Measurements from ENCODE around the gene RXRG. TPM values are rescaled to one million over a fixed set of nuclear protein-coding genes. Genes with fewer than 3 reads are reported as not detected.

Gene RXRG
- total RNA-seq, 1 experiment from 2014 or later, result not detected

DNA sequence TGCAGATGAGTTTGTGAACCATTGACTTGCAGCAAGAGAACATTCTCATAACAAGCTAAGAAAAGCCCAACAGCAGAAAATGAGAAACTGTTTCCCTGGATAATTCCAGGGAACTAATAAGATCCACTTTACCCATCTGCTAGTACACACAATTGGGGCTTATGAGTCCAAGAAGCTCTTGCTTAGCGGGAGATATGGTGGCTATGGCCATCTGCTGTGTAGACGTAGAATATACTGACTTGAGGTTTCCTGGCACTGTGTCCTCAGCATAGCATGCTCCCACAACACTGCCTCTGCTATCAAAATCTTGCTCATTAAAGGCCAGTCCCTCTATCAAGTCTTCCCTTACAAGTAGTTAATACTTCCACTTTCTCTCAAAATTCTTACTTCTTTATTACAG is 6.8 kb upstream of the RXRG start:
- DNase-seq (ENCODE audit: low spot score), result no peak

DNA sequence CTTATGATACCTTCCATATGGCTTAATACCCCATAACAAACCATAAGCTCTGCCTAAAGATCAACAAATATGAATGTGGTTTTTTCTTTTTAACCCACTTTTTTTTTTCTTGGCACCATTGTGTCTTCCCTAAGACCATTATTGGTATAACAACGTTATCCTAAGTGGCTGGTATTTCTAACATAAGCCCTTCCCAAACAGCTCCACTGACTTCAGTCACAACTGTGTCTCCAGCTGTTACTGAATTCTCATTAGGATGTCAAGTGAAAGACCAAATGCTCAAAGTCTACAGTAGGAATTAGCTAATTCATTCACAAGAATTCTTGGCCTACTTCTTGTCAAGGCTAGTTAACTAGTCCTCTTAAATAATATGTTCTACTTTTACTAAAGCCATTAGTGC is 4.2 kb upstream of the RXRG start:
- DNase-seq (ENCODE audit: low spot score), result no peak

DNA sequence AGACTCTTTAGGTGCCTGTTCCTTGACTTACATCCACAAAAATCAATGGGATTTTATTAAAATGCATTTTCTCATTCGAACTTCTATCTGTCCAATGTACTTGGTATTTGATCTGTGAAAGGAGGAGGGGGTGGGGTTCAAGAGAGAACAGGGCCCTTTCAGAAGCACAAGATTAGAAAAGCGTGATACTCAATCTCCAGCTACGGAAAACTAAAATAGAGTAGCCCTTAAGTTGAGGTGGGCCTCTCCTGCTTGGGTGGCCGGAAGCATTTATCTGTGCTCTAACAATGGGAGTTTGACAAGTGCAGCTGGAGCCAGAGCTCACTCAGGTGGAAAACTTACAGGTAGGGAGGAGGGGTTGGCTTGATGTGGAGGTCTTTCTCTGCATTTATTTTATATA is 462 bp upstream of the RXRG start:
- DNase-seq (ENCODE audit: low spot score), result no peak

DNA sequence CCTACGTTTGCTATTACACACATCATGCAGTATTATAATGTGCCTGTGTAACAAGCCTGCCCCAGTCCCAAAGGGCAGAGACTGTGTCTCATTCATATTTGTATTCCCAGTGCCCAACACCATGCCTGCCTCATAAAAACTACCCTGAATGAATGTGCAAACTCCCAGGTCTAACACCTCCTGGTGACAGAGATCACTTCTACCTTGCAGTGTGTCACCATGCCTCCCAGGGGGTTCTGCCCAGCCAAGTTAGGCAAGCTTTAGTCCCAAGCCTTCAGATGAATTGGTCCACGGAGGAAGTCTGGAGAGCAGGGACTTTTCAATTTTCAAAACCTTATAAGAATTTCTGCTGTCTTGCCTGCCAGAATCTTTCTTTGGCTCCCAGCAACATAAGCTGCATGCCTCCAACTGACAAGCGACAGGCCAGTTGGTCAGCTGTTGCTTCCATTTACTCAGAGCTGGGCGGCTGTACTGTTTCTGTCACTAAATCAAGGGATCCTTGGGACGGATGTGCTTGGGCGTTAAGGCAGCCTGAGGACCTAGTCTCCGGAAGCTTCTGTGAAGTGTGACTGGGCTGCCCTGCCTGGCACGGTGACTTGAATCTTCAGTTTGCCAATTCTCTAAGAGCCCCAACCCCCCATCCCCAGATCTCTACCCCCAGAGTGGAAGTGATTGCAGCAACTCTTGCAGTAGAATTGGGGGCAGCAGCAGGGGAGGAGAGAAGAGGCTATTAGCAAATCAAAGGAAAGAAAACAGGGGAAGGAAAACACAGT is 1.2 kb downstream of the RXRG start:
- DNase-seq (ENCODE audit: low spot score), result no peak

DNA sequence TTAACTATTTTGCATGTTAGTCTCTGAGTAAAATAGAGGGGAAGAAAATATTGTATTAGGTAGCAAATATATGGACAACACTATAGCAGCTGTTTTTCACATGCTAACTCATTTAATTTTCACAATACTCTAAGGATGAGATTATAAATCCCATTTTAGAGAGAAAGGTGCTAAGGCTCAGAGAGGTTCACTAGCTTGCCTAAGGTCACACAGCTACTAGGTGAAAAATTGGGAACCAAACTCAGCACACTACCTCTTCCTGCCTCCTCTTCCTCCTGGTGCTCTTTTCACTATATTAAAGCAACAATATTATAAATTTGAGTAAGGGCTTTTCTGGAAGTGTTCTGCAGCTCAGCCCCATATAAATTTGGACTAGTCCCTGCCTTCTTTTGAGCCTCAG is 2.3 kb downstream of the RXRG start:
- no peak for DNase-seq (ENCODE audit: low spot score)

DNA sequence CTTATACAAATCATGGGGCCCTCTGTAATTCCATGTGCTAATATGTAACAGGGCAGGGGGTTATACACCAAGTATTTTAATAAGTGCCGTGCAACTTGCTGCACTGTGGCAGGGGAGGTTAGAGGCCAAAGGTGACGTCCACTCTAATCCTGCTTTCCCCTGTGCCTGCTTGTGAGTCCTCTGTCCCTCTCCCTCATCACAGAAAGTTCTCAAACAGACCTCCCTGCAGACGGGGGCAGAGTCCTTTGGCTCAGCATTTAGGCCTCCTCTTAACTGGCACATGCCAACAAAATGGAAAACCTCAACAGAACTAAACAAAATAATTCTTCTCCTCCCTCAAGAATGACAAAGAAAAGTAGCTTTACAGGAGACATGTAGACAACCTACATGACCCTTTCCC is 2.9 kb downstream of the RXRG start:
- no peak for DNase-seq (ENCODE audit: low spot score)

DNA sequence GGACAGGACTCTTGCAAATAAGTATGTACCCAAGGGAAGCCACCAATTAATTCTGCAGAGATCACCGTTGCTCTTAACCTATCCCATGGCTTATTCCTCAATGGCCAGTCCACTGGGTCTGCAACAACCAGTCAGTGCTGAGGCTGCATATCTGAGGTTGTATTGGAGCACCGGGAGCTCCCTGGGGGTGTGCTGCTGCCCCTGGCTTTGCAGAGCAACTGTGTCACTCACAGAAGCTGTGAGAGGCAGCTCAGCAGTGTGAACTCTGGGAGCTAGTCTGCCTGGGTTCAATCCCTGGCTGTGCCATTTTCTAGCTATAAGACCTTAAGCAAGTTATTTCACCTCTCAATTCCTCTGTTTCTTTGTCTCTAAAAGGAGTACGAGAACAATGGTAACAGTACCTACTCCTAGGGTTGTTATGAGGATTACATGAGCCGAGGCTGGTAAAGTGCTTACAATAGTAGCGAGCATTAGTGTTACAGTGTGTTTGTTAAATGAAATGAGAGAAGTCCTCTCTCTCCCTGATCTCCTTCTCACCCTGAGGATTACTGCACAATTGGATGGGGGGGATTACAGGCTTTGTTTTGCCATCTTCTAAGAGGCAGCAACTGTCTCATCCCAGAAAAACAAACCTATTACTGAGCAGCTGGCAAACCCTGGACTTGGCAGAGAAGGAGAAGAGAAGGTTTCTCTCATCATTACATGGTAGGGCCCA is 3.6 kb downstream of the RXRG start:
- DNase-seq (ENCODE audit: low spot score), result no peak

DNA sequence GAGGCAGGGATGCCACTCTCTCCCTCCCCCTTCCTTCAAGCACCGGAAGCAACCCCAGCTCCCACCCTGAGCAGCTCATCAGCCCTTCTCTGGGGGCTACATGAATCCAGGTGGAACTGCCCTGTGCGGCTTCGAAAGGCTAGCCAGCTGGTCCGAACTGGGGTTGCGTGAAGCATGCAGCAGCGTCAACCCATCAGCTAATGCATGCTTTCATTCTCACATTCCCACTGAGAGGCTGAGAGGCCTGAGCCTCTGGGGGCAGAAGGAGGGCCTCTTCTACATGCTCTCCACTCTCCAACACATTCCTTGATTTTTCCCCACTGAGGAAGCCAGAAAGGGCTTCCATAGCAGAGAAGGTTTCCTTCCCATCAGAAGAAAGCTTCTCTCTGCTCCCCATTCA is 5.6 kb downstream of the RXRG start:
- DNase-seq (ENCODE audit: low spot score), result no peak

DNA sequence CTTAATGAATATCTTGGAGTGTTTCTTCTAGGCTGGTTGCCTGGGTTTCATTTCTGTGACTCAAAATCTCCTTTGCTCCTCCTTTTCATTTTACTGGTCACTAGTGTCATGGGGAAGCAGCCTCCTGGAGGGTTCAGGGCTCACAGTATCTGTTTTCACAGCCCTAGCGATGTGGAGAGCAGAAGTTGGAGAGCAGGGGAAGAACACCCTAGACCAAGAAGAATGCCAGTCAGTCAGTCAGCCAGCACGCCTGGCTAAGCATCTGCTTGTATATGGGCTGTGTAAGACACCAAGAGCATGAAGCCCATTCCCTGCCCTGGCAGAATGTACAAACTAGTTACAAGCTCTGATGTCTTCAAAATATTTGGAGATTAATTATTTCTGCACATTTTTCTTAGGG is 7.9 kb downstream of the RXRG start:
- DNase-seq (ENCODE audit: low spot score), result no peak

DNA sequence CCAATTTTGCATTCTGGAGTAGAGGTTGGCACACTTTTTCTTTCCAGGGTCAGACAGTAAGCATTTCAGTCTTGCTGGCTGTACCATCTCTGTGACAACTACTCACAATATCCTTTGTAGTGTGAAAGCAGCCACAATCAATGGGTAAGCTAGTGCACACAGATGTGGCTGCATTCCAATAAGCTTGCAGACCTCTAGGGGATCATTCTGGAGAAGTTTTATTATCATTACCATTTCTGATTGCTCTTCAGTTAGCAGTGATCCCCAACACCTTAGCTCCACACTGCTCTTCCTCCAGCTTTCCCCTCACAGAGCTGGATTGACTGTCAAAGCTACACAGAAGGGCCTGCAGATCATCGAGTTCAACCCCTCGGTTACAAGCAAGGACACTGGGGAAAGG is 9.1 kb downstream of the RXRG start:
- DNase-seq (ENCODE audit: low spot score), result no peak

DNA sequence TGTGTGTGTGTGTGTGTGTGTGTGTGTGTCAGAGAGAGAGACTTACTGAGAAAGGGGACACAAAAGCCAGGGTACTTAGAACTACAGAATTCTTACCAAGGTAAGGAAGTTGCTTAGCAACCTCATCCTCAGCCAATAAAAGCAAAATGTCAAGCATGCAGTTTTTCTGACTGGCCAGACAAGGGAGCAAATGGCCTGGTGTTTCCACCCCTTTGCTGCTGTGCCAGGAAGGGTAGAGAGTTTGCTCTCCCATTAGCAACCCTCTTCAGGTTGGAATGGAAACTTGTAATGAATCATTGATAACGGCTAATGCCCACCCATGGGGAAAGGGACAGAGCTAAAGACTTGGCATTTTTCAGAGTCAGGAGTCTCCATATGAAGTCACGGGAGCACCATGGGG is 10.6 kb downstream of the RXRG start:
- no peak for DNase-seq (ENCODE audit: low spot score)

DNA sequence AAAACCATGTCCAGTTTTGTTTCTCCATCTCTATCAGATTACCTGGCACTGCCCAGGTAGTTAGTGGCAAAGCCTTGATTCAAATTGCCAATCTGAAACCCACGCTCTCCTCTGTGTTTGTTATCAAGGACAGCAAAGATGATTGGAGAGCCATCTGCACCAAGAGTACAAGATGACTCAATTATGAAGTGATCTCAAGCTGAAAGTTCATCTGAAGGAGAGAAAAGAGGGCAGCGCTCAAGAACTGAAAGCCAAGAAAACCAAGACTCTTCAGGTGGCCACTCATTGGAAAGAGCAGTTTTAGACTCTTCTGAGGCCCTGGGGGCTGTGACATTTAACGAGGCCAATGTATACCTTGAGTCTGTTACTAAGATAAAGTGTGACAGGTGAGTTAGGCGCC is 13.8 kb downstream of the RXRG start:
- no peak for DNase-seq (ENCODE audit: low spot score)

DNA sequence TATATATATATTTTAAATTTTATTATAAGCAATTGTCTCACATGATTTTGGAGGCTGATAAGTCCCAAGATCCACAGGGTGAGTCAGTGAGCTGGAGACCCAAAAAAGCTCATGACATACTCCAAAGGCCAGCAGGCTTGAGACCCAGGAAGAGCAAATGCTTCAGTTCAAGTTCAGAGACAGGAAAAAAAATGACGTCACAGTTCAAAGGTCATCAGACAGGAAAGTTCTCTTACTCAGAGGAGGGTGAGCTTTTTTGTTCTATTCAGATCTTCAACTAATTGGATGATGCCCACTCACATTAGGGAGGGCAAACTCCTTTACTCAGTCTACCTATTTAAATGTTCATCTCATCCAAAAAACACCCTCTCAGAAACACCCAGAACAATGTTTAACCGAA is 18.2 kb downstream of the RXRG start:
- DNase-seq (ENCODE audit: low spot score), result peak; percentile 12

DNA sequence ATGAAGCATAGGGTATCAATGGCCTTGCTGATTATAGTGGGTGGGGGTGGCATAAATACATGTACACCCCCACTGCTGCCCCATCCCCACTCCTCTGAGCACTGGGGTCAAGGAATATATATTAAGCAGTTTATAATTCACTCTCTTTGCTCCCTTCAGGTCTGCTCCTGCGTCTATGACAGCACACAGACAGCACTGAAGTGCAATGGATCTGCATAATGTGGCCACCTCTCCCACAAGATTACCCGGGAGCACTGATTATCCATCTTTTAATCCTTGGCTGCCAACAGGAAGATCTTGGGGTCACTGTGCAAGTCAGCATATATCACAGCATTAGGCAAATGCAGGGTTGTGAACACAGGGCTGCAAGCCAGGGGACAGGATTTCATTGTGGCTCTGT is 19.3 kb downstream of the RXRG start:
- DNase-seq (ENCODE audit: low spot score), result no peak

DNA sequence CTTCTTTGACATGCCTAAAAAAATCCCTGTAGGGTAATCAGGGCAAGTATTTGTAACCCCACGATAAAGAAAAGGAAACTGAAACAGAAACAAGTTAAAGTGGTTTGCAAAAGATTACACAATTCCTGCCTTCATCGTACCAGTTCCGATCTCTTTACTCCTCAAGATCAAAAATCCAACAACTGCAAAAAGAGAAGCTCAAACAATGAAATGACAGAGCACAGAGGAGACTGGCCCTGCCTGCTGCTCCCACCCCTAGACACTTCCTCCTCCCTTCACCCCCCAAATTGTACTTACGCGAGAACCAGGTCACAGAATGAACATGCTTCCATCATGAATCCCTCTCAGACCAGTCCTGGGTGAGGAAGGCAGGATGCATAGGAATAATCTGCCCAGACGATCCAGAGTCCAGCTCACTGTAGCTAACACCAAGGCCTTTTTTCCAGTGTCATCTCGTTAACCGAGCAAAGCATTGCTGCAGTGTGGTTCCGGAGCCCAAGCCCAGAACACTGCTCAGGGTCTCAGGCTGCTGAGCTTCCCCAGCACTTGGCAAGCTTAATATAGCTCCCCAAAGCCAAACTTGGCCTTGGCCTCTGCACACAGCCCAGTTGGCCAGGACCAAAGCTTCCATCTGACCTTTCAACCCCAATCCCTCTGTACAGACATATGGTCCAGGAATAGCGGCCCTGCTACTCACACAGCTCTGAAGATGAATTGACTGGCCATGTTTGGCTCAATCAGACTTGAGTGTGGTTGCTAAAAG is 20.3 kb downstream of the RXRG start:
- no peak for DNase-seq (ENCODE audit: low spot score)

DNA sequence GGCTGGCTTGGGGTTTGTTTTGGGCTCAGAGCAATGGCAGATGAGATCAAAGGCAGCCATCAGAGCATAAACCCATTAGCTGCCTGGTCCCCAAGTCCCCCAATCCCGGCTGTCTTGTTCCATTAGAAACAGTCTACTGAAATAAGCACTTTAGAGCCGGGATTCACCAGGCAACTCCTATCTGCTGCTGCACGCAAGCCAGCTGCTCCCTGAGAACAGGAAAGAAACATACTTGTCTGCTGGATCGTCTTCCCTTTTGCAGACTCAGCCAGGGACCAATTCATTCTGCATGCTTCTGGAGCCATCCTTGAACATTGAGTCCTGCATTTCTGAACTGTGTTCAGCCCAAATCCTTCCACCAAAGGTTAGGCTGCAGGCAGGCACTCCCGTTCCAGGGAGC is 21.8 kb downstream of the RXRG start:
- DNase-seq (ENCODE audit: low spot score), result no peak

DNA sequence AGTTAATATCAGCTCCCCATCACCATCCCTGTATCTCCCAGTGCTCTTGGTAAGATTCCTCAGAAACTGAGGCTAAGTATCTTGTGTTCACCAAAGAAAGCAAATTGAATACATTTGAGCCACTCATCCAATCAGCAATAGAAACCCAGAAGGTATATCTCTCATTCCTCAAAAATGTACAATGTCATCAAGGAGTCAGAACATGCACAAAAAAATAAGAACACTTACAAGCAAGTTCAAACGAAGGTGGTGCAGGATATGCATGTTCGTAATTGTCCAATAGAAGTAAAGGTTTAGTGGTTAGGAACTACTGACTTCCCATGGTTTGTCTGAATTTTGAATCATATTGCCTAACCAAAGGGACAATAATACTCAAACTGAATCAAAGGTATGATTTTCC is 24.3 kb downstream of the RXRG start:
- no peak for DNase-seq (ENCODE audit: low spot score)

DNA sequence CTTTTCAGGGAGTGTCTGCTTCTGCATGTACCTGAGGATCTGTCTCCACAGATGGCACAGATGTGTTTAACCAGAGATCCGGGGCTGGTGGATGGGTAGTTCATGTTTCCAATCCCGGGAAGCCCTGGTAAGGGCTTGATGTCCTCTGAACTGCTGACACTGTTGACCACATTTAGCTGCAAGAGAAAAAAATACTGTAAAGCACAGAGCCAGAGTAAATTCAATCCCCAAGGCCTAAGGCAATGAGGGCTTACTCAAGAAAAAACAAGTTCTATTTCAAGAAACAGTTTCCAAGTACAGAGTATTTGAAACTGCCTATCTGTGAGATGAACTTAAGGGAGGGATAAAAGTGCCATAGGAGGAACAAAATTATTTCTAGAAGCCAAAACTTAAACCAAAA is 25.1 kb downstream of the RXRG start:
- DNase-seq (ENCODE audit: low spot score), result no peak

DNA sequence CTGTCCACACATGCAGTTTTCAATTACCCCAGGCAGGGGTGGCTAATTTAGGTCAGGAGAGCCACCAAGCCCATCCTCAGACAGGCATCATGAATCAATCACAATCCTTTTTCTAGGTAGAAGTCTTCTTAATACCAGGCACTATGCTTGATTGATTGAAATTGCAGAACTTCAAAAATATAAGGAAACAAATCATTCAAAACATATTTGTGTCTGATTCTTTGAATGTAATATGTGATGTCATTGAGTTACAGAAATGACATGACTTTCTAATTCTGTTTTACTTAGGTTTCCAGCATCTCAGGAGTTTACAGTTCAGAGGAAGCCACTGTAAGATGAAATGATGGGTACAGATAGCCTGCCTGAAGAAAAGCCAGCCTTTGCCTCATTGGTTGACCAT is 26.7 kb downstream of the RXRG start:
- DNase-seq (ENCODE audit: low spot score), result no peak

DNA sequence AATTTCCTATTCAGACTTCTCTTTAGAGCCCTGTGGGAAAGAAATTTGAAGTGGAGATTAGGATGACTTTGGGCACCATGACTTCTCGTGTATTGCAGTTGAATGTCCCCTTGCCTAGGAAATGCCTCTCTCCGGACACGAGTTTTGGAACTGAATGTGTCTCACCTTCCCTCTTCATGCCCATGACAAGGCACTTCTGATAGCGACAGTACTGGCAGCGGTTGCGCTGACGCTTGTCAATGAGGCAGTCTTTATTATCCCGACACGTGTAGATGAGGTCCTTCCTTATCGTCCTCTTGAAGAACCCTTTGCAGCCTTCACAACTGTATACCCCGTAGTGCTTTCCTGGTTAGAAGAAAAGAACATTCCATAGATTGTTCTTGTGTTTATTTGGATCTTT is 28.1 kb downstream of the RXRG start:
- no peak for DNase-seq (ENCODE audit: low spot score)

DNA sequence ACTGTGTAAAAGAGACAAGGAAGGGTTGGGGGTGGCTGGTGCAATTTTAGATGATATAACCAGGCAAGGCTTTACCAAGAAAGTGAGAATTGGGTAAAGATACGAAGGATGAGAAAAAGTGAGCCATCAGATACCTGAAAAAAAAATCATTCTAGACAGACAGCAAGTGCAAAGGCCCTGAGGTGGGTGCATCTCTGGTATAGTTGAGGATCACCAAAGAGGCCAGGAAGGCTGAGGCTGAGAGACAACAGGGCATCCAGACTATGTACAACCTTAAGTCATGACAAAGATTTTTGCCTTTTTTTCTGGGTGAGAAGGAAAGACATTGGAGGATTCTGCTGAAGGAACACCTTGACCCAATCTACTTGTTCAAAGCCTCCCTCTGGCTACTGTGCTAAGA is 29.9 kb downstream of the RXRG start:
- DNase-seq (ENCODE audit: low spot score), result no peak

DNA sequence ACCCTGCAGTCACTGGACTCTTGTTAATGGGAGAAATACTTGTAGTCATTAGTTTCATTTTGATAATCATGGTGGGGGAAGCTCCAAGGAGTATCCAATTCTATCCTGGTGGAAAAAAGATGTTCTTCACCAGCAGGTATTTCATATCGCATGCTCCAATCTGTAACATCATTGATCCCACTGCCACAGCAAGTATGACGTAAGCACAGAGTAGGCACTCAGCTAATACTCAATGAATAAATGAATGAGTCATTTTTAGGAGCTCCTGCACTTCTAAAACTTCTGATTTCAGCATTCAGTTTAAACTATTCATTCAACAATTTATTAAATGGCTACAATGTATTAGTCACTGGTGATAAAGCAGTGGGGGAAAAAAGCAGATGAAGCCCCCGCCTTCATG is 30.3 kb downstream of the RXRG start:
- DNase-seq (ENCODE audit: low spot score), result no peak

DNA sequence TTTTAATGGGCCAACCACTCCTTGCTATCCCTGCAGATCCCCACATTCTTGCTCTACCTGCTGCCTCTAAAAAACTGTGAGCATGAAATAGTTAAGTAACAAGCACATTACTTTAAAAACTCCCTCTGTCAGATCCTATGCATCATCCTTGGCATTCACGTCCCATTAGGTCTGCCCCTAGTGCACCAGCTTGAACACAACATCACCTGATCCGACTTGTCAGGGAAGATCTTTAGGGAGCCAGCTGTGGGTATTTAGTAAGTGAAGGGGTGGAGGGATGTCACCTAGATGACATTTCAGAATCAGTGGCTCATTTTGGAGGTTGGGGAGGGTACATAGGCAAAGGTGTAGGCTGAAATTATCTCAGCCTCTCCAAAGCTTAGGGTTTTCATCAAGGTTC is 33.5 kb downstream of the RXRG start:
- DNase-seq (ENCODE audit: low spot score), result no peak

Measured in HT-29 (cell line).